ENCODE results near the gene DLL3.
A peak's percentile ranks its signal among the peaks of the same experiment; 100 is the strongest.

Gene DLL3

GRCh38 chr19:39518975-39519374 lies 20.2 kb downstream of the DLL3 start:
- no peak for DNase-seq

- no peak for DNase-seq
Observed at GRCh38 chr19:39520541-39521484, 22.1 kb downstream of the DLL3 start.

GRCh38 chr19:39524495-39524894 lies 25.7 kb downstream of the DLL3 start:
- no peak for DNase-seq

- DNase-seq = no peak
Observed at GRCh38 chr19:39525205-39525604, 26.5 kb downstream of the DLL3 start.

- DNase-seq = no peak
Observed at GRCh38 chr19:39531834-39532232, 33.1 kb downstream of the DLL3 start.

GRCh38 chr19:39532233-39533002 lies 33.7 kb downstream of the DLL3 start, which contains the start of gene EID2B:
EID2B (minus strand) TSS chr19:39532852; CDS start chr19:39532802, 50 bp downstream.
- peak; percentile 93 for DNase-seq

GRCh38 chr19:39533003-39533512 lies 34.3 kb downstream of the DLL3 start:
- no peak for DNase-seq

- no peak for DNase-seq
Observed at GRCh38 chr19:39533791-39534190, 35.0 kb downstream of the DLL3 start.

- no peak for DNase-seq
Observed at GRCh38 chr19:39539165-39539517, 40.4 kb downstream of the DLL3 start.

- DNase-seq = peak; percentile 93 to 95
Observed at GRCh38 chr19:39539518-39540332, 41.0 kb downstream of the DLL3 start, which contains the start of gene EID2. EID2 (minus strand) TSS chr19:39540161; CDS start chr19:39540079, 82 bp downstream.

GRCh38 chr19:39540333-39540673 lies 41.6 kb downstream of the DLL3 start:
- DNase-seq = no peak

- no peak for DNase-seq
Observed at GRCh38 chr19:39542206-39542605, 43.5 kb downstream of the DLL3 start.

GRCh38 chr19:39543477-39543857 lies 44.7 kb downstream of the DLL3 start:
- no peak for DNase-seq

GRCh38 chr19:39544226-39544903 lies 45.6 kb downstream of the DLL3 start:
- DNase-seq = no peak

- DNase-seq = no peak
Observed at GRCh38 chr19:39544911-39545310, 46.2 kb downstream of the DLL3 start.

- DNase-seq = no peak
Observed at GRCh38 chr19:39546599-39546998, 47.9 kb downstream of the DLL3 start.

GRCh38 chr19:39550197-39550596 lies 51.5 kb downstream of the DLL3 start:
- no peak for DNase-seq

GRCh38 chr19:39553082-39553652 lies 54.4 kb downstream of the DLL3 start:
- no peak for DNase-seq

- no peak for DNase-seq
Observed at GRCh38 chr19:39554701-39555311, 56.1 kb downstream of the DLL3 start.

- no peak for DNase-seq
Observed at GRCh38 chr19:39555883-39556282, 57.1 kb downstream of the DLL3 start.

All from activated CD4-positive, alpha-beta T cell treated with anti-CD3 and anti-CD28 coated beads, Interleukin-2, amount 50 U/mL, for 48 hours (primary cell).